HG03457 (cell line): Measurements from ENCODE around the gene GOLGA6A.

Experiments used
- ATAC-seq: cut with Tn5 transposase; IDR thresholded peaks from one replicate; pipeline ENCODE4 v1.9.1; 2021; ENCODE audit warnings: moderate number of reproducible peaks; ENCODE audit not compliant: unreplicated experiment

GOLGA6A gene

GRCh38 chr15:74038707-74039655 lies 43.4 kb downstream of the GOLGA6A start:
- no peak for ATAC-seq

DNA sequence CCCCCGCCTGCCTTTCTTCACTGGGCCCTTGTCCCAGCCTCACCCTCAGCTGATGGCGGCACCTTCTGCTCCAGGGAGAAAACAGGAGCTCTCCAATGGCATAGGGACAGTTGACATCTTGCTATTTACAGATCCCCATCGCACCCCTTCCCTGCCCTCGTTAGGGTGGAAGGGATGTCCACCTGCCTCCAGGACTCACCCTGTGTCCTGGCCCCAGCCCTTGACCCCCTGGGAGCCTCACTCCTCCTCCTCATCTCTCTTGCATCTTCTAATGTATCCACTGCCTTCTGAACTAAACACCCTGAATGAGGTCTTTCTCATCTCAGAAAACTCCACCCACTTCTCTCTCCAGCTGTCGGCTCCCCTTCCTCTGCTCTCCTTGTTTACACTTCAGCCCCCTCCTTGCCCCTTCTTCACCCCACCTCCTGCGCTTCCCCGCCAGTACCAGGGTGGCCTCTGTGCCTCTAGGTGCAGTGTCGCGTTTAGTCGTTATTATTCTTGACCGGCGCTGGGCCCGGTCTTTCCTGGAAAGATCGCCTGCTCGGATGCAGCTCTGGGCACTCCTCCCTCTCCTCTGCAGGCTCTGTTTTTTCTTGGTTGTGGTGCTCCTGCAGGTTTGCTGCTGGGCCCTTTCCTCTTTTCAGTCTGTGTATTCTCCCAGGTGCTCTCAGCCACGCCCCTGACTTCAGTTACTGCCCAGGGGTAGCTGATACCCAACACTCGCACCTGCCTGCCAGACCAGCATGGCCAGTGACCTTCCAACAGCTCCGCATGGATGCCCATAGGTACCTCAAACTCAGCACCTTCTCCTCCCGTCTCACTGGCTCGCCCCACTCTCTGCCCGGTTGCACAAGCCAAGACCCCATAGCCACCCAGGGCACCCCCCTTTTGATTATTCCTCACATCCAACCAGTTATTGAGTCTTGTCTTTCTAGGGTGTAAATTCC lies 44.9 kb downstream of the GOLGA6A start:
- no peak for ATAC-seq

GRCh38 chr15:74036271-74037170 lies 45.8 kb downstream of the GOLGA6A start:
- no peak for ATAC-seq

GRCh38 chr15:74035121-74036017 lies 47.0 kb downstream of the GOLGA6A start:
- ATAC-seq, result no peak

- ATAC-seq, result no peak
Measured at GRCh38 chr15:74034206-74034755, 48.1 kb downstream of the GOLGA6A start.

DNA sequence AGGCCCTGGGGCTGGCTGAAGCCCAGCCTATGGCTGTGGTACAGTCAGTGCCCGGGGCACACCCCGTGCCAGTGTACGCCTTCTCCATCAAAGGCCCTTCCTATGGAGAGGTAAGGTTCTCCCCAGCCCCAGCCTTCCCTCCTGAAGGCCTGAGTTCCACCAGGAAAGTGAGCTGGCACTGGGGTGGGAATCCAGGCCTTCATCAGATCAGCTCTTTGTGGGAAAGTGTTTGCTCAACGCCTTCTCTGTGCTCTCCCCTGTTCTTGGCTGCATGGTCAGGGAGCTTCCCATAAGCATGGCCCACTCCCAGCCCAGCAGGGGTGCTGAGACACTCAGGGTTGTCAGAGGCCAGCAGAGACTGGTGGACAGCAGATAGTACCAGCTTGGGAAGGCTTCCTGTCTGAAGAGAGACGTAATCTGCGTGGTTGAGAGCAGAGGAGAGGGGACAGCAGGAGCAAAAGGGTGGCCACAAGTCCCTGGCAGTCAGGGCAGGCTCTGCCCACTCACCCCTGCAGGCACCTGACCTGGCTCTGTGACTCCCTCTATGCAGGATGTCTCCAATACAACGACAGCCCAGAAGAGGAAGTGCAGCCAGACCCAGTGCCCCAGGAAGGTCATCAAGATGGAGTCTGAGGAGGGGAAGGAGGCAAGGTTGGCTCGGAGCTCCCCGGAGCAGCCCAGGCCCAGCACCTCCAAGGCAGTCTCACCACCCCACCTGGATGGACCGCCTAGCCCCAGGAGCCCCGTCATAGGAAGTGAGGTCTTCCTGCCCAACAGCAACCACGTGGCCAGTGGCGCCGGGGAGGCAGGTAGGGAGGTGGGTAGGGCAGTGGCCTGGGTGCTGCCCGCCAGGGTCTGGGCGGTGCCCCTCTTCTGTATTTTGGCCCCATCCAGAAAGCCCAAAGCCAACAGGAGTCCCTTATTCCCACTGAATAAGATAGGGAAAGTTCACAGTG lies 49.5 kb downstream of the GOLGA6A start:
- ATAC-seq, result no peak

- ATAC-seq, result no peak
Measured at GRCh38 chr15:74032046-74032445, 50.3 kb downstream of the GOLGA6A start.

- no peak for ATAC-seq
Measured at GRCh38 chr15:74028646-74029045, 53.7 kb downstream of the GOLGA6A start.

DNA sequence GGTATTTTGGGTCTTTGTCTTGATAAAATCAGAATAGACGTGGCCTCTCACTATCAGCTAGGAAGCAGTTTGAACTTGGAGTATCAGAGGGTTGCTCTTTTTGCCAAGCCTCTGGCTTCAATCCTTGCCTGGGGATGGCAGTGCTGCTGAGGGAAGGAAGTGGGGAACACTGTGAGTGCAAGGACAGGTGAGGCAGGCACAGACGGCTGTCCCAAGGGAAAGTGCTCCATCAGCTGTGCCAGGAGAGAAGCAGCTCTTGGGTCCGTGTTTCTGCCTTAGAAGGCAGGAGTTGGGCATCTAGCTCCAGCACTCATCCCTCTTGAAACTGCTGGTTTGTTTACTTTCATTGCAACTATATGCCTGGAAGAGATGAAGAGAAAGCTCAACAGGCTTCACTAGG lies 54.7 kb downstream of the GOLGA6A start:
- no peak for ATAC-seq

DNA sequence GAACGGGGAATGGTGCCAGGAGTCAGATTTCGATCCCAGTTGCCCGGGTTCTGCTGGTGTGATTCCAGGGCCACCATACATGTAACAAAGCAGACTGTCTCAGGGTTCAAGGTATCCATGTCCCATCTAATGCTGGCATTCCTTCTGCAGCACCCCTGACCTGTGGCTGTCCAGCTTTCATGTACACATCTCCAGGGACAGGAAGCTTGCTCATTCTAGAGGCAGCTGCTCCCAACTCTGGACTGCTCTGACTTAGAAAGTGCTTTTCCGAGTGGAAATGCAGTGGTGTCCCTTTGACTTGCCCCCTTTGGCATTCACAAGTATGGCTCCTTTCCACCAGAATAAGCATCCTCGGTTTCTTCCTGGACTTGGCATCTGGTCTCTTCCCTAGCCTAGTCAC lies 56.9 kb downstream of the GOLGA6A start:
- no peak for ATAC-seq

DNA sequence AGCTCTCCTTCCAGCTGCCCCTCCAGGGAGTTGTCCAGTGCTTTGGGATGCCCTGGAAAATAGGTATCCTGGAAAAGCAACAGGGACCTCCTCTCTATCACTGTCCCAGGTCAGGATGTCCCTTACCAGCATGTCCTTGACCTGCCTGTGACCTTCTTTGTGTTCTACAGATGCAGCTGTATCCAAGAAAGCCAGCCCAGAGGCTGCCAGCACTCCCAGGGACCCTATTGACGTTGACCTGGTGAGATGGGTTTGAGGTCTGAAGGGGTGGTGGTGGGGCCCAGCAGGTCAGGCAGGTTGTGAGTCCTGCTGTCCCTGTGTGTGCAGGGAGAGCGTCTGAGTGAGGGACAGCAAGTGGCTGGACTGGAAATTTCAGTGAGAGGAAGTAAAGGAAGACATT lies 57.7 kb downstream of the GOLGA6A start:
- ATAC-seq, result no peak

- no peak for ATAC-seq
Measured at GRCh38 chr15:74022706-74023470, 59.5 kb downstream of the GOLGA6A start.
